ENCODE data around the gene GALNT6. TPM values are rescaled to one million over a fixed set of nuclear protein-coding genes. Genes with fewer than 3 reads are reported as not detected.

Gene GALNT6
- 6.2 TPM for total RNA-seq

DNA sequence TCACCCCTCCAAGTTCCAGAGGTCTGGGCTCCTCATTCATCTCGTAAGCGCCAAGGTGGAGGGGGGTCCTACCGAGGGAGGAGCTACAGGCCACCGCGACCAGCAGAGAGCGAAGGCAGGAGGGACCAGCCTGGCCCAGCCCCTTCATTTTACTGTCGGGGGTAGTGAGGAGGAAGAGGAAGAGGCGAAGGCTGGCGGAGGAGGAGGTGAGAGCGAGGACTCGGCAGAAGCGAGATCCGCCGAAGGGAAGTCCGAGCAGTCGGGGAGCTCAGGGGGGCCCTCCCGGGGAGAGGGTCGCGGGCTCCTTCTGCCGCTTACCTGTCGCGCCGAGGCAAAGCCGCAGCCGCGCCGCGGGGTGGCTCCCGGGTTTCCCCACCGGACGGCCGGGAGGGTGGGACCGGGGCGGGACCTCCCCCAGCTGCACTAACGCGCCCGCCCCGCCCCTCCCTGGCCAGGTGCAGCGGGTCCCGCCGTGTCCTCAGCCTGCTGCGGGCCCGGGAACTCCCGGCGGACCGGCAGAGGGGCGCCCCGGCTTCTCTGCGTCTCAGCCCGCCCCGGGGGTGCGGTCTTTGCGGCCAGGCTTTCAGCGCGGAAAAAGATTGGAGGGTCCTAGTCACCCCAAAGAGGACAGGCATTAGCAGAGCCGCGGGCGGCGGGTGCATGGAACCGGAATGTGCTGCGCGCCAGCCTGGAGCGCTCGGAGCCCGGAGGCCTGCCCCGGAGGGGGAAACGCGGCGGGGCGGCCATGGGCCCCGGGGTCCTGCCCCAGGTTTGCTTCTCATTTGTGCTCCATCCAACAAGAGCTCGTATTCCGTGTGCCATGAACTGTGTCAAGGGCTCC, at the start of gene GALNT6:
Gene GALNT6 (minus strand): TSS at position 124 of the 841 bp plus-strand sequence. CDS start 11,625 bp downstream, outside the sequence.
- DNase-seq (ENCODE audit: low spot score): no peak

GRCh38 chr12:51439330-51439729, 48.1 kb upstream of the GALNT6 start:
- no peak for DNase-seq (ENCODE audit: low spot score)

DNA sequence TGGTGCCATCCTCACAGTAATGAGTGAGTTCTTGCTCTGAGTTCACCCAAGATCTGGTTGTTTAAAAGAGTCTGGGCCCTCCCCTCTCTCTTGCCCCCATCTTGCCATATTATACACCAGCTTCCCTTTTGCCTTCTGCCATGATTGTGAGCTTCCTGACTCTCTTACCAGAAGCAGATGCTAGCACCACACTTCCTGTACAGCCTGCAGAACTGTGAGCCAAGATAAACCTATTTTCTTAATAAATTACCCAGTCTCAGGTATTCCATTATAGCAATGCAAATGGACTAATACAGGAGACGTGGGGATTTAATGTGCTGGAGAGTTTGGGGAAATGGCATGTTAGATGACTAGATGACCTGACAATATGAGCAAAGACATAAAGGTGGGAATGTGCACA, 46.2 kb upstream of the GALNT6 start:
- DNase-seq (ENCODE audit: low spot score): no peak

- no peak for DNase-seq (ENCODE audit: low spot score)
These were observed 43.1 kb upstream of the GALNT6 start for GRCh38 chr12:51434305-51434704.

DNA sequence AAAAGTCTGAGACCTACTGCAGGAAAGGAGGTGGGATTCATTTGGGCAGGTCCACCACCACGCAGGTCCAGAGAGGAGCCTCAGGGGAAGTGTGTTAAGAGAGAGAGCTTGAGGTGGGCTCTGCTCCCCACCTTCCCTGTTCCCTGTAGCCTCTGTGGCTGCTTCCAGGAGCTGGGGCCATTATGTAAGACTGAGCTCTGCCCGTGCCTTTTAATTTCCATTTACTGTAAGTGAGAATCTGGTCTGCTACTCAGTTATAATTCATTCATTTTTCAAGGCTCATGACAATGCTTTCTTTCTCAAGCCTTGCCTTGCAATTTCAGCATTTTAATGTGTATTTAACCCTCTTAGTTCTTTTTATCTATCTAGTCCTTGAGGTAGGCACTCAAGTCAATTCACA, 41.7 kb upstream of the GALNT6 start:
- DNase-seq (ENCODE audit: low spot score): no peak

DNA sequence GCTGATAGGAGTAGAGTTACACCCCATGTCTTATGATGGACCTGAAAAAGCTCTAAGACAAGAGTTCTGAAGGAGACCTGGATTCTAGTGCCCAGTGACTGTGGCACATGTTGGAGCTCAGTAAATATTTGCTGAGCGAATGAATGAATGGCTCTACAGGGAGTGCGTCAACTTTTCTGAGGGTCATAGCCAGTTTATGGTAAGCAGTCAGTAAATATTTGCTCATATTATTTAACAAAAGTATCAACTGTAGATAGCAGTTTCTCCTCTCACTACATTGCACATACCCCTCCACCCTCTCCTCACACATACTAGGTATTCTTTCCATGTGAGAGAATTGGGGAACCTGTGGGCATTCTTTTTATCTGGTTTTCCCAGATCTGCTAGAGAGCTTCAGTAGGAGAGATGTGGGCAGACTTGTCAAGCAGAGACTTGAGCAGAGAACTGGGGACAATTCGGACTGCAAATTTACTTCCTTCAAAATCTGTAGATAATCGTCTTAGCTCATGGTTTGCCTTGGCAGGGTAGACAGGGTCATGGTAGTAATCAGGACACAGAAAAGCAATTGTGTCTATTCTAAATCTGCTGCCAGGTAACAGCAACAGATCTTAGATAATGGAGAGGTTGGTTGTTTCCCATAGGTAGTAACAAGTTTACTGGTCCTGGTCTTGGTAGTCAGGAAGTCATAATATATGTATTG, 39.1 kb upstream of the GALNT6 start:
- DNase-seq (ENCODE audit: low spot score): peak; percentile 16

DNA sequence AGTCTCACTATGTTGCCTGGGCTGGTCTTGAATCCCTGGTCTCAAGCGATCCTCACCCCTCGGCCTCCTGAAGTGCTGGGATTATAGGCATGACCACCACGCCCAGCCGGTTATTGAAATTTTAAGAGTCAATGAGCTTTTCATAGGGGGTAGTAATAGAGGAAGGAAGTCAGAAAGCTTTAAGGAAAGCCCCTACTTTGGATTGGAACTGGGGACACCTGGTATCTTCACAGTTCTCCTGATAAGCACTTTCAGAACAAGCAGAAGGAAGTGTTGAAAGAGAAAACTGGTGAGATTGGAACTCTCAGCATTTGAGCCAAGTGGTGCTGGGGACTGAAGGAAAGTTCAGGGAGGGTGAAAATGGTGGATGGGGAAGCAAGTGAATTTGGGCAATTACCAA, 38.5 kb upstream of the GALNT6 start:
- no peak for DNase-seq (ENCODE audit: low spot score)

DNA sequence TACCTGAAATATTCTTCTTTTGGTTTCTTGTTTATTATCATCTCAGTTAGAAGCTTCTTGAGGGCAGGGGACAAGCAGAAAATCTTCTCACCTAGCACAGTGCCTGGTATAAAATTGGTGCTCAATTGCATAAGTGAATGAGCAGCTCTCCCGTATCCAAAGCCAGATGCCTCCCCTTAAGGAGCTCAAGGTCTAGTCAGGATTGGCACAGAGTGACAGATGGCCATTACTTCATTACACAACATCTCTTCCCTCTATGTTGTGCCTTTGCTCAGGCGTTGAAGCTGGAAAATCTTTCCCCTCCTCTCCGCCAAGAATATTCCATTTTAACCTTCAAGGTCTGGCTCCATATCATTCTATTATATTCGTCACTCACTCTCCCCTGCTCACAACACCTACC, 37.0 kb upstream of the GALNT6 start:
- DNase-seq (ENCODE audit: low spot score): no peak

GRCh38 chr12:51424662-51425539, 33.7 kb upstream of the GALNT6 start, which contains the start of gene SLC4A8:
Gene SLC4A8, plus strand, starts transcription at chr12:51424831. Its CDS starts 157 bp downstream, at chr12:51424988.
- peak; percentile 82 for DNase-seq (ENCODE audit: low spot score)

GRCh38 chr12:51424094-51424661, 33.0 kb upstream of the GALNT6 start:
- DNase-seq (ENCODE audit: low spot score): no peak

- DNase-seq (ENCODE audit: low spot score): peak; percentile 58
These were observed 30.2 kb upstream of the GALNT6 start for GRCh38 chr12:51421266-51421884.

DNA sequence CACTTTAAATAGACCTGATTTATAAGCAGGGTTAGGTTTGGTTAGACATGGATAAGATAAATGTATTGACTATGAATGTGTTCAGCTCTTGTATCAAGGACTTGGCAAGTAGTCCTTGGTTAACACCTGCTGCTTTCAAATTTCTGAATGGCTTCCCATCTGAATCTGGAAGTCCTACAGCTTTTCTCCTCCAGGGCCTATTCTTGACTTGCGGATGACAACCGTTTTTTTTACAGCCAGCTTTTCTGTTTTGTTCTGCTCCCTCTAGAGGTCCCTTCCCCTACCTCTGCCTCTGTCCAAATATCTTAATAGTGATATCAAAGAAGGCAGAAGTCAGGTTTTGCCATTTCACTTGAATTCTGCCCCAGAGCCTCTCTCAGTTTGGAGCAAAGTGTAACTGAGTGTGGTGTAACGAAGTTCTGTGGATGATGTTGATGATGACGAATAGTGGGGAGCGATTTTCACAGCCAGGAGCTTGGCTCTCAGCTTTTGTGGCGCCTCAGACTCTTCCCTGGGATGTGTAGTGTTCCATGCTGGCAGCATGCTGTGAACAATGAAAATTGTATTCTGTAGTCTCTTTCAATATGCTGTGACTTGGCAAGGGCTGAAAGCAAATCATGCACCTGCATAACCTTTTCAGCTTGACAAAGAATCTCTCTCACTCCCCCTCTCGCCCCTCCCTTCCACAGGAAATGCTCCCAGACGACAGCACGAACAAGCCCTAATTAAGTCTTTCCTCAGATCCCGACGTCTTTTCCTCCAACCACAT, 28.4 kb upstream of the GALNT6 start:
- no peak for DNase-seq (ENCODE audit: low spot score)

GRCh38 chr12:51417826-51418225, 26.6 kb upstream of the GALNT6 start:
- DNase-seq (ENCODE audit: low spot score): no peak

GRCh38 chr12:51415931-51416330, 24.7 kb upstream of the GALNT6 start:
- DNase-seq (ENCODE audit: low spot score): no peak

DNA sequence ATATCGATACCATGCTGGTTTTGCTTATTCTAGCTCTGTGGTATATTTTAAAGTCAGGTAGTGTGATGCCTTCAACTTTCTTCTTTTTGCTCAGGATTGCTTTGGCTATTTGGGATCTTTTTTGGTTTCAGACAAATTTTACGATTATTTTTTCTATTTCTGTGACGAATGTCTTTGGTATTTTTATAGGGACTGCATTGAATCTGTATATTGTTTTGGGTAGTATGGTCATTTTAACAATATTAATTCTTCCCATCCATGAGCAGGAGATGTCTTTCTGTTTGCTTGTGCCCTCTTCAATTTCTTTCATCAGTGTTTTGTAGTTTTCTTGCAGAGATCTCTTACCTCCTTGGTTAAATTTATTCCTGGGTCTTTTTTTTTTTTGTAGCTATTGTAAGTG, 22.6 kb upstream of the GALNT6 start:
- DNase-seq (ENCODE audit: low spot score): no peak

- DNase-seq (ENCODE audit: low spot score): no peak
These were observed 21.9 kb upstream of the GALNT6 start for GRCh38 chr12:51413149-51413548.

DNA sequence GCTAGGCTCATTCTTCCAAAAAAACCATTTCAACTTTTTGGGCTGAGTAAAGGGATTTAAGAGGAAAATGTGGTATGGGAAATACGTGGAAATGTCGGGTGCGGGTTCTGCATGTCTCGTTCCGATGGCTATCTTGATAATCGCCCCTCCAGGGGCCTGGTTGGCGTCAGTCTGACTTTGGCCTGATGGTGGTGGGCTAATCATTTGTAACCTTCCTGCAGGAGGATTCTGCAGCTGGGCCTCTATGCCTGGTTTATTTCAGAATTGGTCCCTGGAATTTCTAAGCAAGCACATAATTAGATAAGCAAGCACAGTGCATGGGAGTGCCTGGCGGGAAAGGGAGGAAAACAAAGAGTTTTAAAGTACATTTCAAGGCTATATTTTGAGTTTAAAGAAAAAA, 18.6 kb upstream of the GALNT6 start:
- DNase-seq (ENCODE audit: low spot score): no peak

- DNase-seq (ENCODE audit: low spot score): no peak
These were observed 16.4 kb upstream of the GALNT6 start for GRCh38 chr12:51407604-51408003.

DNA sequence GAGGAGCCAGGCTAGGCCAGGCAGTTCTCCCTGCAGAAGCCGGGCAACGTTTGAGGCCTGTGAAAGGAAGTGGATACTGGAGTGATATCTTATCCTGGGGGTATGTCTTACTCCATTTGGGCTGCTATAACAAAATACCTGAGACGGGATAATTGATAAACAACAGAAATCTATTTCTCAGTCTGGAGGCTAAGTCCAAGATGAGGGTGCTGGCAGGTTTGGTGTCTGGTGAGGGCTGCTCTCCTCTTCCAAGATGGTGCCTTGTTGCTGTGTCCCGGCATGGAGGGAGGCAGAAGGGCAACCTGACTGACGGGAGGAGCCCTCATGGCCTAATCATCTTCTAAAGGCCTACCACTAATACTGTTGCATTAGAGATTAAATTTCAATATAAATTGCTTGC, 15.7 kb upstream of the GALNT6 start:
- no peak for DNase-seq (ENCODE audit: low spot score)

- DNase-seq (ENCODE audit: low spot score): no peak
These were observed 15.1 kb upstream of the GALNT6 start for GRCh38 chr12:51406290-51406689.

Data from mucosa of gallbladder (tissue), 1 donor.